Endothelial cell of umbilical vein (primary cell): ENCODE data around the gene HOXD4. TPM values are rescaled to one million over a fixed set of nuclear protein-coding genes. Genes with fewer than 3 reads are reported as not detected.
A peak's percentile ranks its signal among the peaks of the same experiment; 100 is the strongest.

Experiments
- BruUV-seq: library from RNA; stranded (reverse); fragments of 400-500 nt; replicated peaks from 2 replicates; lab custom pipeline; 2021; lab: Mats Ljungman, UMichigan
- CTCF ChIA-PET: fragments of 300-600, 350-600 bp; sonication (Branson Sonifier 250); formaldehyde crosslinking; loops from one replicate; lab custom pipeline; 2021; ENCODE audit warnings: antibody characterized with exemption, inconsistent platforms; lab: Charles Lee
- POLR2A ChIA-PET: fragments of 300-600, 350-600 bp; sonication (Branson Sonifier 250); formaldehyde crosslinking; loops from one replicate; lab custom pipeline; 2021; ENCODE audit warnings: antibody characterized with exemption, inconsistent platforms; lab: Charles Lee
- DNase-seq: peaks from one replicate; pipeline ENCODE4 v3.0.0-alpha.2; 2011; ENCODE audit warnings: low read depth, low spot score
- FAIRE-seq: peaks from 2 replicates; lab custom pipeline; 2011; peaks lifted over from hg19 to GRCh38; lab: Jason Lieb, UNC
- H2AFZ ChIP-seq: 2 replicates; pipeline ENCODE4 v1.6.0; 2012; ENCODE audit warnings: low read depth, low read length, control low read depth, inconsistent platforms
- H3K27ac ChIP-seq: 2 replicates; pipeline ENCODE4 v1.5.1; 2011; ENCODE audit warnings: low read depth, mild to moderate bottlenecking, control low read depth, low read length, moderate library complexity; ENCODE audit not compliant: insufficient read depth
- H3K27me3 ChIP-seq, 2 experiments: 2 replicates each; pipeline versions ENCODE4 v1.6.0 to v1.6.1; 2011; ENCODE audit warnings: low read length in 2 of 2, mixed read lengths in 1 of 2; ENCODE audit not compliant: control insufficient read depth in 2 of 2, insufficient read depth in 2 of 2
- H3K36me3 ChIP-seq, 2 experiments: 2 replicates in 1 of 2; 3 replicates in 1 of 2; pipeline ENCODE4 v1.5.1; 2011; ENCODE audit warnings: low read length in 2 of 2, mild to moderate bottlenecking in 1 of 2, moderate library complexity in 1 of 2; ENCODE audit not compliant: control insufficient read depth in 2 of 2, insufficient read depth in 2 of 2; ENCODE audit errors: extremely low read depth in 1 of 2
- H3K4me1 ChIP-seq: 3 replicates; pipeline ENCODE4 v1.5.1; 2011; ENCODE audit warnings: mild to moderate bottlenecking, low read length; ENCODE audit not compliant: control insufficient read depth, insufficient read depth; ENCODE audit errors: extremely low read depth
- H3K4me2 ChIP-seq: 2 replicates; pipeline ENCODE4 v1.6.1; 2011; ENCODE audit warnings: low read length, control low read depth, mixed read lengths; ENCODE audit not compliant: insufficient read depth
- H3K4me3 ChIP-seq, 3 experiments: fragments of 200-600 bp in 1 of 3; sonication (generic), shearing (Covaris generic) in 1 of 3; replicated peaks in 1 of 3; 2 replicates each; pipeline ENCODE4 v1.5.1; 2011 to 2016; ENCODE audit warnings: control low read depth in 3 of 3, low read length in 3 of 3, mild to moderate bottlenecking in 2 of 3, inconsistent platforms in 1 of 3, low read depth in 1 of 3, moderate library complexity in 1 of 3; ENCODE audit not compliant: insufficient read depth in 1 of 3
- H3K79me2 ChIP-seq: 2 replicates; pipeline ENCODE4 v1.6.0; 2012; ENCODE audit warnings: low read length, inconsistent platforms; ENCODE audit not compliant: control insufficient read depth, insufficient read depth
- H3K9ac ChIP-seq: replicated peaks from 2 replicates; pipeline ENCODE3; 2011; ENCODE audit warnings: low read length, control low read depth; ENCODE audit not compliant: insufficient read depth; ENCODE audit errors: extremely low read depth
- H3K9me1 ChIP-seq: replicated peaks from 3 replicates; pipeline ENCODE4 v1.6.0; 2011; ENCODE audit warnings: mild to moderate bottlenecking, low read length; ENCODE audit not compliant: control insufficient read depth, insufficient read depth; ENCODE audit errors: extremely low read depth
- H3K9me3 ChIP-seq: replicated peaks from 2 replicates; pipeline ENCODE4 v1.5.1; 2012; ENCODE audit warnings: low read length, inconsistent platforms; ENCODE audit not compliant: control insufficient read depth, insufficient read depth
- H4K20me1 ChIP-seq: replicated peaks from 2 replicates; pipeline ENCODE3; 2011; ENCODE audit warnings: mild to moderate bottlenecking, low read length; ENCODE audit not compliant: control insufficient read depth, insufficient read depth; ENCODE audit errors: extremely low read depth
- CTCF ChIP-seq, 2 donors: IDR thresholded peaks; 1 replicate in 1 of 2; 2 replicates in 1 of 2; pipeline ENCODE4 v1.5.1; 2011; ENCODE audit warnings: low read length in 2 of 2, mild to moderate bottlenecking in 2 of 2, moderate library complexity in 2 of 2, control low read depth in 1 of 2, inconsistent platforms in 1 of 2, low read depth in 1 of 2; ENCODE audit not compliant: insufficient read depth in 1 of 2; ENCODE audit errors: extremely low read depth in 1 of 2
- GATA2 ChIP-seq: IDR thresholded peaks from 2 replicates; pipeline ENCODE4 v1.7.0; 2011; ENCODE audit warnings: low read depth, mild to moderate bottlenecking, moderate library complexity, mixed read lengths, low read length; ENCODE audit not compliant: insufficient read length, insufficient read depth
- JUN ChIP-seq: IDR thresholded peaks from 2 replicates; pipeline ENCODE4 v1.6.1; 2011; ENCODE audit warnings: borderline replicate concordance, low read depth; ENCODE audit not compliant: insufficient read length, insufficient read depth
- MYC ChIP-seq: IDR thresholded peaks from one replicate; pipeline ENCODE4 v1.6.1; 2011; ENCODE audit warnings: mild to moderate bottlenecking, low read depth, low read length
- POLR2A ChIP-seq: IDR thresholded peaks from 2 replicates; pipeline ENCODE4 v1.6.1; 2012; ENCODE audit warnings: low read depth, mild to moderate bottlenecking, control low read depth, low read length
- POLR2AphosphoS5 ChIP-seq: IDR thresholded peaks from 2 replicates; pipeline ENCODE4 v1.6.1; 2012; ENCODE audit warnings: low read depth, mild to moderate bottlenecking, control low read depth, low read length, moderate library complexity; ENCODE audit not compliant: insufficient read depth
- dilution Hi-C: fragments of 300-500 bp; cut with MboI; formaldehyde crosslinking; loops from one replicate; pipeline ENCODE4 v1.15.0; 2019; ENCODE audit warnings: low sequenced_read_pairs; ENCODE audit not compliant: extremely low pct_ligation_motif_present
- intact Hi-C: fragments of 100-400 bp; cut with micrococcal nuclease; formaldehyde crosslinking; loops from one replicate; pipeline ENCODE4 v1.10.0; 2022
- polyA plus RNA-seq, 4 experiments: library from polyadenylated mRNA; depleted of rRNA in 3 of 4; stranded (reverse) in 3 of 4; unstranded in 1 of 4; fragments of >200 nt; gene quantifications; 2 replicates each; pipeline versions ENCODE4 v1.2.1 to v1.2.3, GENCODE V29; 2011 to 2012; ENCODE audit warnings: missing spikeins in 1 of 4
- total RNA-seq: library from RNA; stranded (reverse); gene quantifications from 2 replicates; pipeline ENCODE4 v1.2.3, GENCODE V29; 2021

Gene HOXD4
- total and polyA plus RNA-seq, 2 donors (not counting 3 experiments of a cell fraction or from before 2014, with no cell fraction given): 7.6 to 13.7 TPM

GRCh38 chr2:176132205-176133171 lies 18.9 kb upstream of the HOXD4 start:
- no peaks in the 10 kb centered on the region for H3K27me3 ChIP-seq
- DNase-seq (peak; percentile 86), FAIRE-seq (peak; percentile 70)
- H3K4me2 ChIP-seq: peak overlapping the region; percentile 99
- no peaks in the 10 kb centered on the region for H4K20me1 ChIP-seq
- intact Hi-C loops: no loop called here
- H3K36me3 ChIP-seq: no peaks in the 10 kb centered on the region
- BruUV-seq: no TSS peak
- dilution Hi-C loops: loop anchor here (25.0 kb wide), 1 partner anchor 505 kb away; no protein-coding TSS in a partner anchor
- H3K27ac ChIP-seq: peak overlapping the region; percentile 67
- ChIA-PET POLR2A (interaction anchor here (0.7 to 1.9 kb wide), 3 partner anchors 480 to 535 kb away, joined by 3 to 11 read pairs (median 3); no protein-coding TSS in a partner anchor), CTCF (interaction anchor here (1.0 to 10.1 kb wide), 16 partner anchors 7 to 1016 kb away, joined by 3 to 458 read pairs (median 5); partner anchors contain the start of gene HOXD9)
- TF ChIP-seq JUN (no peak), POLR2A (no peak), MYC (no peak), POLR2AphosphoS5 (peak; percentile 18), GATA2 (no peak), CTCF (IDR thresholded peaks at IDR 0.05; ENCODE audit: extremely low read depth in 1 of 2, insufficient read depth in 1 of 2, low read depth in 1 of 2, low read length in 2 of 2) (no peak)
- H2AFZ ChIP-seq: peak overlapping the region; percentile 30
- H3K4me3 ChIP-seq: peak overlapping the region; percentile 39 to 93 (median 88)
- H3K4me1 ChIP-seq: peaks cover 48% of the 10 kb centered on the region
- H3K9ac ChIP-seq: peak overlapping the region; percentile 90
- no peaks in the 10 kb centered on the region for H3K9me3 ChIP-seq
- H3K9me1 ChIP-seq: no peaks in the 10 kb centered on the region
- H3K79me2 ChIP-seq: peaks cover 30% of the 10 kb centered on the region
